NT2/D1 (cell line): ENCODE data around the gene AOX1.

Experiments used
- DNase-seq: peaks from one replicate; pipeline ENCODE4 v3.0.0-alpha.2; 2011; ENCODE audit warnings: low read depth, low spot score
- H3K27me3 ChIP-seq: 2 replicates; pipeline ENCODE4 v1.6.0; 2011; ENCODE audit warnings: mild to moderate bottlenecking; ENCODE audit not compliant: insufficient read length, insufficient read depth
- H3K36me3 ChIP-seq: 2 replicates; pipeline ENCODE4 v1.6.1; 2011; ENCODE audit warnings: mild to moderate bottlenecking, low read length, mixed read lengths; ENCODE audit not compliant: insufficient read depth, insufficient read length
- H3K4me1 ChIP-seq: 2 replicates; pipeline ENCODE4 v1.5.1; 2011; ENCODE audit not compliant: insufficient read depth, insufficient read length
- H3K4me3 ChIP-seq: 2 replicates; pipeline ENCODE4 v1.5.1; 2011; ENCODE audit warnings: low read depth; ENCODE audit not compliant: insufficient read length
- H3K9ac ChIP-seq: 2 replicates; pipeline ENCODE4 v1.6.0; 2011; ENCODE audit warnings: low read depth; ENCODE audit not compliant: insufficient read length
- H3K9me3 ChIP-seq: 2 replicates; pipeline ENCODE4 v1.5.1; 2011; ENCODE audit warnings: mild to moderate bottlenecking, low read length; ENCODE audit not compliant: insufficient read depth
- SUZ12 ChIP-seq: IDR thresholded peaks from 2 replicates; pipeline ENCODE4 v1.6.1; 2011; ENCODE audit not compliant: insufficient read length, insufficient read depth; ENCODE audit errors: extremely low read depth
- YY1 ChIP-seq: IDR thresholded peaks from 2 replicates; pipeline ENCODE4 v1.6.1; 2011; ENCODE audit not compliant: insufficient read length, insufficient read depth
- ZNF274 ChIP-seq: IDR thresholded peaks from 2 replicates; pipeline ENCODE4 v1.6.1; 2011; ENCODE audit warnings: mild to moderate bottlenecking, low read depth, low read length

The AOX1 gene

DNA sequence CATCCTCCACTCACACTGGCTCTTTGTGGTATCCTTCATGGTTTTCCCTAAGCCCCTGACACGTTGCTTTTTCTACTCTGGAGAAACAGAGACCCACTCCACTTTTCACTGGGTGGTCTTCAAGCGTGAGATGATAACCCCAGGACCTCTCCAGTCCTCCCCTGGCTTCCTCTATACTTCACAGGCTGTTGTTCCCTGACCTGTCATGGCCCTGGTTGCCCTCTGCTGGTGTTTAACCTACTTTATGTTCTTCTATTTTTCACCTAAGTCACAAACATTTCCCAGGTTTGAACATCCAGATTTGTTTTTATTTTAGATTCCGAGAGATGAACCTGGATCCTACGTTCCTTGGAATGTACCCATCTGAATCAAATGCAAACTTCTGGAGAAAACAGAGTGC, 84.5 kb downstream of the AOX1 start:
- Histone ChIP-seq H3K4me1 (no peaks in the 10 kb centered on the region), H3K9ac (no peak overlapping the region), H3K4me3 (no peak overlapping the region), H3K9me3 (no peaks in the 10 kb centered on the region), H3K27me3 (no peaks in the 10 kb centered on the region), H3K36me3 (no peaks in the 10 kb centered on the region)
- TF ChIP-seq SUZ12 (no peak), YY1 (no peak), ZNF274 (no peak)
- no peak for DNase-seq

DNA sequence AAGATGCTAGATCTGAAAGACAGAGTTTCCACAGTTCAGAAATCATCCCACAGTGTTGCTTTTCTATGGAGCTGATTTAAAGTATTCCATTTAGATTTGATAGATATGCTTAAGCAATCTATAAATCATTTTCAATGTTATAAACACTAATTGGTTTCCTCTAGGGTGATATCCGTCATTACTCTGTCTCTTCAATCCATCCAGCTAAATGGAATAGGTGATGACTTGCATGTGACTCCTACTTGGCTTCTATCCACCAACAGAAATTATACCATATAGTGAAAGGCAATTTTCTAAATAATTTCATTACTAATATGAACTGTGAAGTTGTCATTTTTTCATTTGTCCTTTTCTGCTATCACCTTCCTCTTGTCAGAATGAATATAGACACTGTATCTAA, 84.9 kb downstream of the AOX1 start:
- DNase-seq = no peak
- TF ChIP-seq SUZ12 (no peak), YY1 (no peak), ZNF274 (no peak)
- H3K4me1 ChIP-seq = no peaks in the 10 kb centered on the region
- H3K4me3 ChIP-seq = no peak overlapping the region
- no peaks in the 10 kb centered on the region for H3K27me3 ChIP-seq
- no peaks in the 10 kb centered on the region for H3K9me3 ChIP-seq
- H3K9ac ChIP-seq = no peak overlapping the region
- H3K36me3 ChIP-seq = no peaks in the 10 kb centered on the region

DNA sequence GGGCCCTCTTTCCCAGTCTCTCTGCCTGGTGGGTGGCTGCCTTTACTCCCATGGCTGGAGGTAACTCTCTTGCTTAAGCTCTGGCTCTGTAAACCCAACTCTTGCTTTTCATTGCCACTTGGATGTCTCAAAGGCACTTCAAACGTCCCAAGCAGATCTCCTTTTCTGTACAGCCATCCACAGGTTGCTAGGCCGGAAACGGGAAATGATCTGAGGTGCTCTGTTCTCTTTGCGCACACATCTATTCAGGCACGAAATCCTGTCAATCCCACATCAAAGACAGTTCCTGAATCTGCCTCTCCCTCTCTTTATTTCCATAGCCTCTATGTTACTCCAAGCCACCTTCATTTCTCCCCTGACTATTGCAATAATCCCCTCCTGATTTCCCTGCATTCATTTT, 87.4 kb downstream of the AOX1 start:
- H3K36me3 ChIP-seq = no peaks in the 10 kb centered on the region
- no peaks in the 10 kb centered on the region for H3K9me3 ChIP-seq
- H3K4me3 ChIP-seq = no peak overlapping the region
- TF ChIP-seq YY1 = no peak
- no peak for TF ChIP-seq SUZ12
- TF ChIP-seq ZNF274 = no peak
- H3K9ac ChIP-seq = no peak overlapping the region
- DNase-seq = no peak
- no peaks in the 10 kb centered on the region for H3K4me1 ChIP-seq
- H3K27me3 ChIP-seq = no peaks in the 10 kb centered on the region

DNA sequence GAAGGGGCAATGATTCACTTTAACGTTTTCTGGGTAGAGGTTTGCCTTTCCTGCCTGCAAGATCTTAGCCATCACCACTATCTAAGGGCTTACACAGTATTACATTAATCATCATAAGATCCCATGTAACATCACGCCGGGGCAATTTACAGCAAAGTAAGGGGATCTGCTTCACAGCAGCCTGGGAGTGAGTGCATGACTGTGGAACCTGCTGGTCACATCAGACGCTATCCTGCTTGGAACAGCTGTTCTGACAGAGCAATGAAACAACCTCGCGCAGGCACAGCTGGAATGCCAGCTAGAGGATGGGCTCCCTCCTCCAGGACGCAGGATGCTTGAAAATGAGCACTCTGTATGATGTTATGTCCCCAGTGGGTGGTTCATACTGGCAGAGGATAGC, 89.0 kb downstream of the AOX1 start:
- no peak for DNase-seq
- TF ChIP-seq YY1 = no peak
- TF ChIP-seq SUZ12 = no peak
- TF ChIP-seq ZNF274 = no peak
- no peak overlapping the region for H3K4me3 ChIP-seq

DNA sequence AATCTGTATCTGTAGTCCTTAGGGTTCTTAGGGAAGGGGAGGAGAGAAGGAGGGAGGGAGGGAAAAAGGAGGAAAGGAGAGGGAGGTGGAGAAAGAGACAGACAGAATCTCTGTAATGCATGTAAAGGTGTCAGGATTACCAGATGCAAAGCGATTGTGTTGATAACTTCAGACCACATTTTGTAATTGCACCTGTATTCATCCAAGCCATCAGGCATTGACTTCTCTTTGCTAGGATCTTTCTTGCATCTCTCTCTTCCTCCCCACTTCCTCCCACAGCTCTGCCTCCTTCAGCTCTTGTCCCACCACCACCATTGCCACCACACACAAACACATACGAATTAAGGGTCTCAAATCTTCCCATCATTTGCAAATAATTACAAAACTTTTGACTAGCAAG, 91.4 kb downstream of the AOX1 start:
- Histone ChIP-seq H3K27me3 (no peaks in the 10 kb centered on the region), H3K9me3 (no peaks in the 10 kb centered on the region), H3K4me1 (no peaks in the 10 kb centered on the region), H3K36me3 (no peaks in the 10 kb centered on the region), H3K4me3 (no peak overlapping the region), H3K9ac (no peak overlapping the region)
- TF ChIP-seq ZNF274 (no peak), YY1 (no peak)
- no peak for DNase-seq

More for the DNA sequence above, 89.0 kb downstream of the AOX1 start:
- Histone ChIP-seq H3K27me3 (no peaks in the 10 kb centered on the region), H3K36me3 (no peaks in the 10 kb centered on the region), H3K9ac (no peak overlapping the region), H3K9me3 (no peaks in the 10 kb centered on the region), H3K4me1 (no peaks in the 10 kb centered on the region)

DNA sequence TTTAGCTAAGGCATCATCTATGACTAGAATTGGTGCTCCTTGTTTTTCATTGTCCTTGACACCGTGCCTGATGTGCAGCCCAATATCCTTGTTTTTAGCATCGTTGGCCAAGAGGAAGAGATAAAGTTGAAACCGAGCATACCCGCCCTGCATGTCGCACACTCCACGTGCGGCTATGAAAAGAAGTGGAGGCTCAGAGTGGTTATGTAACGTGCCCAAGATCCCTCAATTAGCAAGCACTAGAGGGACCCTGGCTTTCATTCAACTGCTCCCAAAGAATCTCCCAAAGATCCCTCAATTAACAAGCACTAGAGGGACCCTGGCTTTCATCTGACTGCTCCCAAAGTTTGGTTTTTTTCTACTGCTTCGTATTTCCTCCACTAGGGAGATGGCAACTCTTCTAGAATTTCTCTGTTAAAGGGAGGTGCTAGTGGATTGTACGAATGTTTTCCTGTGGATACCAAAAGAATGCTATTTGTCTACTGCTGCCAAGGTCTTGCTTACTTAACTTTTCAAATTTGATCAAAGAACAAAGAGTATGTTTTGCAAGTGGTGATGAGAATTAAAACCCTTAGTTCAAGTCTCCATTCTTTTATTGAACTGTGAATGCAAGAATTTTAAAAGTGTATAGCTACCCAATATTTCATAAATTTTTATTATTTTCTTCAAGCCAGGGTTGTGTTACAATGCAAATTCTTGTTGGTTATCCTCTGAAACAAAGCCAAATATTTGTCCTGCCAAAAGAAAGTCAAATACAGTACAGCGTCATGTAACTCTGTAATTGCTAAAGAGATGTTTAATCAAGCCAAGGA, 92.1 kb downstream of the AOX1 start:
- Histone ChIP-seq H3K4me1 (no peaks in the 10 kb centered on the region), H3K9ac (no peak overlapping the region), H3K36me3 (no peaks in the 10 kb centered on the region), H3K4me3 (no peak overlapping the region), H3K27me3 (no peaks in the 10 kb centered on the region), H3K9me3 (no peaks in the 10 kb centered on the region)
- TF ChIP-seq SUZ12 = no peak
- no peak for DNase-seq

DNA sequence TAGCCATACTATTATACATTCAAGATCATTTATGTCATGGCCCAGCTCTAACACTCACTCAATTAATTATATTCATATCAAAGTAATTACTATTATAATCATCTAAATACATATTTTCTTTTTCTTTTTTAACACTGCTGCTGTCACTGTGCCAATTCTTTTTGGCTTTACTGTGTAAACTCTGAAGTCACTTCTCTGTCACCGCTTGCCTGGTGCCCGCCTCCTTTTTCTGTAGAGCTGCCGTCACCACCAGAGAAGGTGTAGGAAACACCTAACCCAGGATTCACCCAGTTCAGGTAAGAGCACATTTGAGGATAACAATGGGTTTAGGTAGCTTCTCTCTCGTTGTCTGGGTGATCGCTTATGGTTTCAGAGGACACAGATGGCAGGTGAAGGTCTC, 93.3 kb downstream of the AOX1 start:
- Histone ChIP-seq H3K4me1 (no peaks in the 10 kb centered on the region), H3K36me3 (no peaks in the 10 kb centered on the region), H3K4me3 (no peak overlapping the region), H3K9me3 (no peaks in the 10 kb centered on the region), H3K27me3 (no peaks in the 10 kb centered on the region), H3K9ac (no peak overlapping the region)
- no peak for DNase-seq
- TF ChIP-seq YY1 (no peak), ZNF274 (no peak), SUZ12 (no peak)
